Fibroblast of pulmonary artery (primary cell): ENCODE measurements around the gene MICOS13.

Source experiments
- DNase-seq: peaks from one replicate; pipeline ENCODE4 v3.0.0-alpha.2; 2010; ENCODE audit warnings: low read depth
- H3K4me3 ChIP-seq: replicated peaks from 2 replicates; pipeline ENCODE4 v1.5.1; 2011; ENCODE audit warnings: low read depth, mild to moderate bottlenecking, control low read depth, low read length, moderate library complexity
- CTCF ChIP-seq: IDR thresholded peaks from 2 replicates; pipeline ENCODE4 v1.5.1; 2011; ENCODE audit warnings: mild to moderate bottlenecking, control low read depth, low read length, inconsistent platforms; ENCODE audit errors: missing control alignments

MICOS13 gene

GRCh38 chr19:5637971-5638370 is 42.3 kb downstream of the MICOS13 start:
- no peak for TF ChIP-seq CTCF
- DNase-seq = no peak
- H3K4me3 ChIP-seq = no peak overlapping the region

- no peak for DNase-seq
- H3K4me3 ChIP-seq = no peak overlapping the region
- TF ChIP-seq CTCF = no peak
Measured at GRCh38 chr19:5635427-5635826, 44.9 kb downstream of the MICOS13 start.

GRCh38 chr19:5632657-5633056 is 47.7 kb downstream of the MICOS13 start:
- DNase-seq = no peak
- no peak overlapping the region for H3K4me3 ChIP-seq
- TF ChIP-seq CTCF = no peak

GRCh38 chr19:5632241-5632612 is 48.1 kb downstream of the MICOS13 start:
- TF ChIP-seq CTCF = no peak
- DNase-seq = no peak
- no peak overlapping the region for H3K4me3 ChIP-seq

- peak; percentile 35 for DNase-seq
- TF ChIP-seq CTCF = no peak
- no peak overlapping the region for H3K4me3 ChIP-seq
Measured at GRCh38 chr19:5631567-5632240, 48.6 kb downstream of the MICOS13 start.

- TF ChIP-seq CTCF = no peak
- H3K4me3 ChIP-seq = no peak overlapping the region
- no peak for DNase-seq
Measured at GRCh38 chr19:5628919-5629481, 51.3 kb downstream of the MICOS13 start.

GRCh38 chr19:5628461-5628860 is 51.9 kb downstream of the MICOS13 start:
- no peak for DNase-seq
- H3K4me3 ChIP-seq = no peak overlapping the region
- no peak for TF ChIP-seq CTCF
